ENCODE measurements around the gene SCART1. TPM values are rescaled to one million over a fixed set of nuclear protein-coding genes. Genes with fewer than 3 reads are reported as not detected.

The SCART1 gene
- total RNA-seq, 3 donors from 2014 or later, result 1.1 to 1.8 (median 1.8) TPM

DNA sequence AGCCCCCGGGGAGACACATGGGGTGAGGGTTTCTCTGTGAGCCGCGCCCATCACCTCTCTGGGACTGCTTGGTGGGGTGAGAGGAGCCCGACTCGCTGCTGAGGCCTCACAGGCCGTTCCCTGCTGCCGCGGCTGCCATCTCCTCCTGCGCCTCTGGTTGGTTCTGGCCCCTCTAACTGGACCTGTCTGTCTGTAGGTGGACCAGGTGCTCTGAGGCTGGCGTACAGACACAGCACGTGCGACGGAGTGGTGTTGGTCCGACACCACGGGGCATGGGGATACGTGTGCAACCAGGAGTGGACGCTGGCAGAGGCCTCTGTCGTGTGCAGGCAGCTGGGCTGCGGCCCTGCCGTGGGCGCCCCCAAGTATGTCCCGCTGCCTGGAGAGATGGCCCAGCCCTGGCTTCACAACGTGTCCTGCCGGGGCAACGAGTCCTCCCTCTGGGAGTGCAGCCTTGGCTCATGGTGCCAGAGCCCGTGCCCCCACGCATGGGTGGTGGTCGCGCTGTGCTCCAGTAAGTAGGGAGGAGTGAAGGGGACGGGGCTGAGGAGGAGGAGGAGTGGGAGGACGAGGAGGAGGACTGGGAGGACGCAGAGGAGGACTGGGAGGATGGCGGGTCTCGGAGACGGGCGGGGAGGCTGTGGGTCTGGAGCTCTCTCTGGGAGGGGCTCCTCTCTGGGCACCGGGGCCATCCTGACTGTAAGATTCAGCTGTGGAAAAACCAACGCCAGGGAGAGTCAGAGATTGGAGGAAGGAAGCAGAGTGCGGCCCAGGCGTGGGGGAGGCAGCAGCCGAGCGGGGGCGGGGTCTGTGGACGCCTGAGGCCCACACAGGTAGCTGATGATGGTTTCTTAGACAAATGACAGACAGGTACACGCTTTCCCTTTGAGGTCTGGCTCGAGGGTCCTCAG is 2.6 kb downstream of the SCART1 start:
- peaks cover 1% of the 10 kb centered on the region for H3K4me1 Mint-ChIP-seq (ENCODE audit: low read depth)
- no peak overlapping the region for H3K4me3 Mint-ChIP-seq
- ATAC-seq (no peak), DNase-seq (no peak)
- peaks cover 4% of the 10 kb centered on the region for H3K9me3 Mint-ChIP-seq
- H3K36me3 Mint-ChIP-seq (ENCODE audit: insufficient read depth), result no peaks in the 10 kb centered on the region
- no peaks in the 10 kb centered on the region for H3K27me3 Mint-ChIP-seq (ENCODE audit: low read depth)

DNA sequence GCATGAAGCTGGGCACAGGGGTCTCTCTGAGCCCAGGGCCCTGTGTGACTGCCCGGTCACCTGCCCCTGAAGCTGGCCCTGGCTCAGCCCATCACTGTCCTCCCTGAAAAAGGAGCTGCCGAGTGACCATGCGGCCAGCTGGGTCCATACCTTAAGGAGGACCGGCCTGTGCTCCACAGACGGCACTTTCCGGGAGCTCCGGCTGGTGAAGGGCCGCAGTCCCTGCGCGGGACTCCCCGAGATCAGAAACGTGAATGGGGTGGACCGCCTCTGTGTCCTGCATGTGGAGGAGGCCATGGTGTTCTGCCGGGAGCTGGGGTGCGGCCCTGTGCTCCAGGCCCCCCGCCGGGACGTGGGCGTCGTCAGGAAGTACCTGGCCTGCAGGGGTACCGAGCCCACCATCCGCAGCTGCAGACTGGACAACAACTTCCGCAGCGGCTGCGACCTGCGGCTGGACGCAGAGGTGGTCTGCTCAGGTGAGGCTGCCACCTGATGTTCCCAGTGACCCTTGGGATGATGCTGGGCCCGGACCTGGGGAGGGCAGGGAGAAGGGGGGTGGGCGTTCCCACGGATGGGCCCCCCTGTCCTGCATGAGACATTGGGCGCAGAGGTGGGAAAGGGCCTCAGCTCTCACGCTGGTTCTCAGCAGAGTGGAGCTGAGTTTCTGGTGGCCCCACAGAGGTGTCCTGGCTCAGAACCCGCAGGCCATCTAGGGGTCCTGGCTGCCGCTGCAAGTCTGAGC is 3.5 kb downstream of the SCART1 start:
- Mint-ChIP-seq H3K27me3 (ENCODE audit: low read depth) (no peaks in the 10 kb centered on the region), H3K4me1 (ENCODE audit: low read depth) (peaks cover 3% of the 10 kb centered on the region), H3K9me3 (no peaks in the 10 kb centered on the region), H3K36me3 (ENCODE audit: insufficient read depth) (no peaks in the 10 kb centered on the region), H3K4me3 (no peak overlapping the region)
- ATAC-seq (no peak), DNase-seq (no peak)

DNA sequence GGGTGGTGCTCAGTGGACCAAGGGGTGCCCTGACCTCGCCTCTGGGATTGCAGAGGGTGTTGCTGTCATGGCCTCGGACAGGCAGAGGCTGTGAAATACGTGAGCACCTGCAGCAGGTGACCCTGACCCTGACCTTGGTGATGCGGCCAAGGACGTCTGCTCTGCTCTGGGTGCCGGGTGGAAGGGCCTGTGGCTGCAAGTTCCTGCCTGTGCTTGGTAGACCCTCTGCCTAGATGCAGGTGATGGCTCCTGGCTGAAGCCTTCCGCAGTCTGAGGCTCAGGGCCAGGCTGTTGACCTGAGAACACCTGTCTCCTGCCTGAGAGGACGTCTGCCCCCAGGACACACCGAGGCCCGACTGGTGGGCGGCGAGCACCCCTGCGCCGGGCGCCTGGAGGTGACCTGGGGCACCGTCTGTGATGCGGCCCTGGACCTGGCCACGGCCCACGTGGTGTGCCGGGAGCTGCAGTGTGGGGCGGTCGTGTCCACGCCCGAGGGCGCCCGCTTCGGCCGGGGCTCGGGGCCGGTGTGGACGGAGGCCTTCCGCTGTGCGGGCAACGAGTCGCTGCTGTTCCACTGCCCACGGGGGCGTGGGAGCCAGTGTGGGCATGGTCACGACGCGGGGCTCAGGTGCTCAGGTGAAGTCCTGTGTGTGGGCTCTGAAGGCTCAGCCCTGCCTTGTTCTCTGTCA is 4.4 kb downstream of the SCART1 start:
- Mint-ChIP-seq H3K9me3 (no peaks in the 10 kb centered on the region), H3K27me3 (ENCODE audit: low read depth) (no peaks in the 10 kb centered on the region), H3K36me3 (ENCODE audit: insufficient read depth) (no peaks in the 10 kb centered on the region), H3K4me3 (no peak overlapping the region), H3K4me1 (ENCODE audit: low read depth) (peaks cover 3% of the 10 kb centered on the region)
- no peak for DNase-seq
- no peak for ATAC-seq

DNA sequence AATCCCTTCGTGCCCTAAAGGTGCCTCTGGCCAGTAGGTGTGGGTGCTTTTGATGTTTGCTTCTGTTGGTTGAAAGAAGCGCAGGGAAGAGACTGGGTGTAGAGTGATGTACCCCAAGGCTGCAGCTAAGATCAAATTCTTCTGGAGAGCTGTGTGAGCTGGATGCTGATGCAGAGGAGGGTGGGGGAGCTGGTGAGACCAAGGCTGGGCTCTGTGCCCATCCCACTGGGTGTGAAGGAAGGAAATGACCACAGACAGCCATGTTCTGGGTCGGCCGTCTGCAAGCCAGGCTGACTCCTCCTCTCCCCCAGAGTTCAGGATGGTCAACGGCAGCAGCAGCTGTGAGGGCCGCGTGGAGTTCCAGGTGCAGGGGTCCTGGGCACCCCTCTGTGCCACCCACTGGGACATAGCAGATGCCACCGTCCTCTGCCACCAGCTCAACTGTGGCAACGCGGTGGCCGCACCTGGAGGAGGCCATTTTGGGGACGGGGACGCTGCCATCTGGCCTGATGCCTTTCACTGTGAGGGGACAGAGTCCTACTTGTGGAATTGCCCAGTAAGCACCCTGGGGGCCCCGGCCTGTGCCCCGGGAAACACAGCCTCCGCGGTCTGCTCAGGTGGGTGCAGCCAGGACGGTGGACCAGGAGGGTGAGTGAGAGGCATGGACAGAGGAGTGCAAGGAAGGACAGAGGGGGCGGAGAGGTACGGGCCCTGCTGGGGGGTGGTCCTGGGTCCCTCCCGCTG is 5.1 kb downstream of the SCART1 start:
- H3K4me1 Mint-ChIP-seq (ENCODE audit: low read depth), result peaks cover 3% of the 10 kb centered on the region
- DNase-seq (no peak), ATAC-seq (no peak)
- H3K27me3 Mint-ChIP-seq (ENCODE audit: low read depth), result no peaks in the 10 kb centered on the region
- no peaks in the 10 kb centered on the region for H3K36me3 Mint-ChIP-seq (ENCODE audit: insufficient read depth)
- H3K4me3 Mint-ChIP-seq, result no peak overlapping the region
- no peaks in the 10 kb centered on the region for H3K9me3 Mint-ChIP-seq

DNA sequence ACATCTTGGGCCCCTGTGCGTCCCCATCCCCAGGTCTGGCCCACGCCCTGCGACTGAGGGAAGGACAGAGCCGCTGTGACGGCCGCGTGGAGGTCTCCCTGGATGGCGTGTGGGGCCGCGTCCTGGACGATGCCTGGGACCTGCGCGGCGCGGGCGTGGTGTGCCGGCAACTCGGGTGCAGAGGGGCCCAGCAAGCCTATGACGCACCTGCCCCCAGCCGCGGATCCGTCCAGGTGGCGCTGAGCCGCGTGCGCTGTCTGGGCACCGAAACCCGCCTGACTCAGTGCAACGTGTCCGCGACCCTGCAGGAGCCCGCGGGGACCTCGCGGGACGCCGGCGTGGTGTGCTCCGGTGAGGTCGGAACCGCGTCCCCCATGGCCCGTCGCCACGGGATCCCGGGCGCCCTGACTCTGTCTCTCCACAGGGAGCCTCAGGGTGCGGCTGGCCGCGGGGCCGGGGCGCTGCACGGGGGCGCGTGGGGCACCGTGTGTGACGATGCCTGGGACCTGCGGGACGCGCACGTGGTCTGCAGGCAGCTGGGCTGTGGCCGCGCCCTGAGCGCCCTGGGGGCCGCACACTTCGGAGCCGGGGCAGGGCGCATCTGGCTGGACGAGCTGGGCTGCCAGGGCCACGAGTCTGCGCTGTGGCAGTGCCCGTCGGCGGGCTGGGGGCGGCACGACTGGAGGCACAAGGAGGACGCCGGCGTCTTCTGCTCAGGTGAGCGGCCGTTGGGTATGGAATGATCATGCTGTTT is 5.9 kb downstream of the SCART1 start:
- DNase-seq, result no peak
- H3K9me3 Mint-ChIP-seq, result no peaks in the 10 kb centered on the region

DNA sequence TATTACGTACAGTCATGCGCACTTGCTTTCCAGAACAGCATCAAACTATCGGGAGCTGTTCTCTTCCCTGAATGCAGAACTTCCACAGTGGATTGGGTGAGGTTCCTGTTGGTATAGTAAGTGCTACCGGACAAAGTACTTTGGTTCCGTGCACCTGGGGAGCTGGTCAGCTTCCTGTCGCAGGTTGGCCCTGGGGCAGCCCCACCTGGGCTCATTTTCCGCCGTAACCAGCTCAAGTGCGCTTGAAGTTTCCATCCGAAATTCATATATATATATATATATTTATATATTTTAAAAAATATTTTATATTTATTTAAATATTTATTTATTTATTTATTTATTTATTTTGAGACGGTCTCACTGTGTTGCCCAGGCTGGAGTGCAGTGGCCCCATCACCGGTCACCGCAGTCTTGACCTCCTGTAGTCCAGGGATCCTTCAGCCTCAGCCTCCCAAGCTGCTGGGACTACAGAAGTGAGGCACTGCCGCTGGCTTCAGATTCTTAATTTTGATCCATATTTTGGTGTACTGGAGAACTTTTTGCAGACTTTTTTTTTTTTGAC is 6.5 kb downstream of the SCART1 start:
- H3K27me3 Mint-ChIP-seq (ENCODE audit: low read depth), result no peaks in the 10 kb centered on the region
- no peaks in the 10 kb centered on the region for H3K36me3 Mint-ChIP-seq (ENCODE audit: insufficient read depth)
- no peak overlapping the region for H3K4me3 Mint-ChIP-seq
- no peaks in the 10 kb centered on the region for H3K9me3 Mint-ChIP-seq
- ATAC-seq (no peak), DNase-seq (no peak)
- H3K4me1 Mint-ChIP-seq (ENCODE audit: low read depth), result peaks cover 3% of the 10 kb centered on the region

More for the DNA sequence above, 5.9 kb downstream of the SCART1 start:
- no peak overlapping the region for H3K4me3 Mint-ChIP-seq
- H3K4me1 Mint-ChIP-seq (ENCODE audit: low read depth), result peaks cover 3% of the 10 kb centered on the region
- H3K36me3 Mint-ChIP-seq (ENCODE audit: insufficient read depth), result no peaks in the 10 kb centered on the region
- H3K27me3 Mint-ChIP-seq (ENCODE audit: low read depth), result no peaks in the 10 kb centered on the region
- no peak for ATAC-seq

DNA sequence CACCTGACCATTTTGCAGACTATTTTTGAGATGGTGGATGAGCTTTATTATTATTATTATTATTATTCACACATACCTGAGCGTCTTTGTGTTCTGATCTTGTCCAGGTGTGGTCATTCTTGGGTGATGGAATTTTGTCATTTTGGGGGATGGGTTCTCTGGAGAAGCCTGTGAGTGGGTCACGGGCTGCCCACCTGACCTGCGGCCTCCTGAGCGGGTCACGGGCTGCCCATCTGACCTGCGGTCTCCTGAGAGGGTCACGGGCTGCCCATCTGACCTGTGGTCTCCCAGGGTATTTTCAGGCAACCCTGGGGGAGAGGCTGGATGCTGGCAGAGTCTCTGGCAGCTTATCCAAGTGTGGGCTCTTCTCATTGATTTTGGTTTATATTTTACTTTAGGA is 7.3 kb downstream of the SCART1 start:
- no peak overlapping the region for H3K4me3 Mint-ChIP-seq
- no peaks in the 10 kb centered on the region for H3K27me3 Mint-ChIP-seq (ENCODE audit: low read depth)
- no peak for ATAC-seq
- peaks cover 3% of the 10 kb centered on the region for H3K4me1 Mint-ChIP-seq (ENCODE audit: low read depth)
- no peaks in the 10 kb centered on the region for H3K9me3 Mint-ChIP-seq
- no peak for DNase-seq
- no peaks in the 10 kb centered on the region for H3K36me3 Mint-ChIP-seq (ENCODE audit: insufficient read depth)

DNA sequence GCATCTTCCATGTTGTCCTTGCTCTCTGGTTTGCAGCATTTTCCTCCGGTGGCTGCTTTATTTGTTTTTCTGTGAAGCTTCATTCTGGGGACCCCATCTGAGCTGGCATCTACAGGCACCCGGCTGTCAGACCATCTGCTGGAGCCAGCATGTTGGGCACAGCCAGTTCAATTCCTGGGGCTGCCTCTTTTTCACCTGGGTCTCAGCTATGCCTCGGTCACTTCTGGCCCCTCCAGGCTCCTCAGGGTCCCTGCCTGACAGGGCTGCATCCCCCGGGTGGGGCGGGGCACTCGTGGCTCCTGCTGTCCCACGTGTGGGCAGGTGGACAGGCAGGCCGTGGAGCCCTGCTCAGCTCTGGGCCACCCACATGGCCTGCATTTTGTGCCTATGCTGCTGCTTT is 8.1 kb downstream of the SCART1 start:
- DNase-seq (no peak), ATAC-seq (no peak)
- Mint-ChIP-seq H3K4me3 (no peak overlapping the region), H3K9me3 (no peaks in the 10 kb centered on the region), H3K27me3 (ENCODE audit: low read depth) (peaks cover 3% of the 10 kb centered on the region), H3K36me3 (ENCODE audit: insufficient read depth) (no peaks in the 10 kb centered on the region), H3K4me1 (ENCODE audit: low read depth) (peaks cover 5% of the 10 kb centered on the region)

DNA sequence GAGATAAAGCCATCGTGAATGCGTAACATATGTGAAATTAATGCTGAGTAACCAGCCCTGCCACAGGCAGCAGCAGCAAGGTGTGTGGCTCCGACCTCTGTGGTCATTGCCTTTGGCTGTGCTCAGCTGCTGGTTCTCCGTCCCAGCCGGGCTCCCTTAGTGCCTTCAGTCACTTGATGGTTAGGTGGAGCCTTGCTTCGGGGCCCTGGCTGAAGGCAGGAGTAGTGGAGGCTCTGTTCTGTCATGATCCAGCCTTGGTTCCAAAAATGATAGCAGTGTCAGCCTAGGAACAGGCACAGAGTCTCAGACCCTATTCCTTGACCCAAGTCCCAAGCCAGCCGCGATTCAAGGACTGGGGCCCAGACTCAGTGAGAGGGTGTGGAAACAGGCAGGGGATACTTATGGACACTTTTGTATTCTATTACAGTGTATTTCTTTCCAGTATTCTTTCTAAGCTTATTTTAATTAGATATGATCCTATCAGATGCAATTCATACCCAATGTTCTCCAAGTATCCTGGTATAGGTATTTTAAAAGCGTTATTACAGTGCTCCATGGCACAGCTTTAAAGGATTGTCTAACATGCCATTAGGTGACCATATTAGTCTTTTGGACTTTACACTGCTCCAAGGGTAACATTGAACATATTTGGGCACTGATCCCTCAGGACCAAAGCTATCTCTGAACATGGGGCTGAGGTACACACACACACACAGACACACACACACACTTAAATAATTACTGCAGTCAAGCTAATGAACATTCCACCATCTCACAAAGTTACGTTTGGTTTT is 9.0 kb downstream of the SCART1 start:
- peaks cover 3% of the 10 kb centered on the region for H3K27me3 Mint-ChIP-seq (ENCODE audit: low read depth)
- DNase-seq, result no peak
- no peak overlapping the region for H3K4me3 Mint-ChIP-seq
- ATAC-seq, result no peak
- H3K4me1 Mint-ChIP-seq (ENCODE audit: low read depth), result peaks cover 5% of the 10 kb centered on the region
- no peaks in the 10 kb centered on the region for H3K9me3 Mint-ChIP-seq
- H3K36me3 Mint-ChIP-seq (ENCODE audit: insufficient read depth), result no peaks in the 10 kb centered on the region

DNA sequence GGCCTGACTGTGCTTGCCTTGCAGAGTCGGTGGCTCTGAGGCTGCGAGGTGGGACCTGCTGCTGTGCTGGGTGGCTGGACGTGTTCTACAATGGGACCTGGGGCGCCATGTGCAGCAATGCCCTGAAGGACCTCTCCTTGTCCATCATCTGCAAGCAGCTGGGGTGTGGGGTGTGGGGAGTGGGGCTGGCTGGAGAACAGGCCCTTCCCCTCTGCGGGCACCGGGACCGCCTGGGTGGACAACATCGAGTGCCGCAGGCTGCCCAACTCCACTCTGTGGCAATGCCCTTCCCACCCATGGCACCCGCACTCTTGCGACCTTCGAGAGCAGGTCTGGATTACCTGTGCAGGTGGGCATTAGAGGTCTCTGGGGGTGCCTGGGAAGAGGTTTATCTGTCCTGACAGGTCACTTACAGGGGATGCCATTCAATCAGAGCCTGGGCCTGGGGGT is 10.9 kb downstream of the SCART1 start:
- ATAC-seq, result no peak
- no peaks in the 10 kb centered on the region for H3K9me3 Mint-ChIP-seq
- no peak for DNase-seq
- peaks cover 4% of the 10 kb centered on the region for H3K4me1 Mint-ChIP-seq (ENCODE audit: low read depth)
- peaks cover 3% of the 10 kb centered on the region for H3K36me3 Mint-ChIP-seq (ENCODE audit: insufficient read depth)
- H3K27me3 Mint-ChIP-seq (ENCODE audit: low read depth), result peaks cover 3% of the 10 kb centered on the region
- H3K4me3 Mint-ChIP-seq, result no peak overlapping the region

DNA sequence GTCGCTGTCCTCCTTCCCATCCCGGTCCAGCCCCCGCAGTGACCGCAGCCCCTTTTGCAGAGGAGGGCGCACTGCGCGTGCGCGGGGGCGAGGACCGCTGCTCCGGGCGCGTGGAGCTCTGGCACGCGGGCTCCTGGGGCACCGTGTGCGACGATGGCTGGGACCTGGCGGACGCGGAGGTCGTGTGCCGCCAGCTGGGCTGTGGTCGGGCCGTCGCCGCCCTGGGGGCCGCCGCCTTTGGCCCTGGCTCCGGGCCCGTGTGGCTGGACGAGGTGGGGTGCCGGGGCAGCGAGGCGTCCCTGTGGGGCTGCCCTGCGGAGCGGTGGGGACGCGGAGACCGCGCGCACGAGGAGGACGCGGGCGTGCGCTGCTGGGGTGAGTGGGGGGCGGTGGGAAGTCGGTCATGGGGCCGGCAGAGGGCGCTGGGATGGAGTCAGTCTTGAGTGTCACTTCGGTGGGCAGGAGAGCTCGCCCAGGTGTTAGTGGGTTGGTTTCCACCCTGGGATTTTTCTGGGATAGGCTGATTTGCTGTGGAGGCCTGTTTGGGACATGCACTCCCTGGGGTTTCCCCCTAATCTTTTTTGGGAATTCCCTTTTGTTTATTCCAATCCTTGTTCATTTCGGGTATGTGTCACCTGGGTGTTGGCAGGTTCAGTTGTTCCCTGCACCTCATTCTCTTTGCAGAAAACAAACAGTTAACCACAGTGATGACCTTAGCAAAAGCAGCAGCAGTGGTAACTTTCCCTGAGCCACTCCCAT is 11.6 kb downstream of the SCART1 start:
- peaks cover 4% of the 10 kb centered on the region for H3K4me1 Mint-ChIP-seq (ENCODE audit: low read depth)
- H3K36me3 Mint-ChIP-seq (ENCODE audit: insufficient read depth), result peaks cover 3% of the 10 kb centered on the region
- no peak for ATAC-seq

DNA sequence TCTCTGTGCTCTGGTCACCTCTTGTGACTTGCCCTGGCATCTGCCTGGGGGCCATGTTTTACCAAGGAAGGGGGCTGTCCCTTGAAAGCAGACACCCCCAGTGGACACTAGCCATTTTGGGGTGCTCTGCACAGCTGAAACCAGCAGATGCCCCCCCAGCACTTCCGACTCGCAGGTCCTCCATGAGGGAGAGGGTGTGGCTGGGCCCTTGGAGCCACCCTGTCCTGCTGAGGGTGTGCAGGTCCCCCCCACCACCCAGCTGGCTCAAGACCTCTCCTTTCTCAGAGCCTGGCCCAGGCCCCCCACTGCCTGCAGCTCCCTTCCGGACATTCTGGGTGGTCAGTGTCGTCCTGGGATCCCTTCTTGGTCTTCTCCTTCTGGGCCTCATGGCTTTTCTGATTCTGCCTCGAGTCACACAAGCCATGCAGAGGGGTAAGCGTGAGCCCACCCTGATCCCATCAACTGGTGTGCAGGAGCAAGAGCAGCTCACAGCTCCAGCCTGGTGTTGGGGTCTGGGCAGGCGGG is 12.3 kb downstream of the SCART1 start:
- no peak for ATAC-seq
- DNase-seq, result no peak
- Mint-ChIP-seq H3K9me3 (no peaks in the 10 kb centered on the region), H3K4me3 (no peak overlapping the region), H3K36me3 (ENCODE audit: insufficient read depth) (peaks cover 3% of the 10 kb centered on the region), H3K4me1 (ENCODE audit: low read depth) (peaks cover 4% of the 10 kb centered on the region), H3K27me3 (ENCODE audit: low read depth) (peaks cover 3% of the 10 kb centered on the region)

More for the DNA sequence above, 11.6 kb downstream of the SCART1 start:
- Mint-ChIP-seq H3K9me3 (no peaks in the 10 kb centered on the region), H3K4me3 (no peak overlapping the region), H3K27me3 (ENCODE audit: low read depth) (peaks cover 3% of the 10 kb centered on the region)
- DNase-seq, result no peak

Measured in activated T-cell treated with anti-CD3 and anti-CD28 coated beads, Interleukin-2, amount 50 U/mL, for 4 hours (primary cell).